ENCODE data around the gene DTNB.
"Not testable (repeated sequence)": the region's sequence is repeated elsewhere in the genome, so short reads cannot be mapped to it uniquely, and the experiment has no call there.

The DTNB gene

GRCh38 chr2:25684577-25685473 is 11.4 kb upstream of the DTNB start:
- DNase-seq (ENCODE audit: low read depth in 1 of 2, low spot score in 1 of 2) = no peak

DNA sequence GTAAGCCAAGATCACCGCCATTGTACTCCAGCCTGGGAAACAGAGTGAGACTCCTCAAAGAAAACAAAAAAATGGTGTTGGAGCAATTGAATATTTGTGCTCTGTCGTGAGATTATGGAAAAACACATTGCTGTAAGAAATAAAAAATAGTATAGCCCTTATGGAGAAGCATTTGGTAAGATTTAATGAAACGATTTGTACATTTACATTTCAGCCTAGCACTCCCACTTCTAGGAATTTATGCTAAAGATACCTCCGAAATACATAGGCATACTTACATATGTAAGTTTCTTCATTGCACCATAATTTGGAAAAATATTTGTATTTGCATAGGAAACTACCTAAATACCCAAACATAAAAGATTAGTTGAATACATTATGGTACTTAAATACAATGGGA is 8.7 kb upstream of the DTNB start:
- no peak for DNase-seq (ENCODE audit: low read depth in 1 of 2, low spot score in 1 of 2)

DNA sequence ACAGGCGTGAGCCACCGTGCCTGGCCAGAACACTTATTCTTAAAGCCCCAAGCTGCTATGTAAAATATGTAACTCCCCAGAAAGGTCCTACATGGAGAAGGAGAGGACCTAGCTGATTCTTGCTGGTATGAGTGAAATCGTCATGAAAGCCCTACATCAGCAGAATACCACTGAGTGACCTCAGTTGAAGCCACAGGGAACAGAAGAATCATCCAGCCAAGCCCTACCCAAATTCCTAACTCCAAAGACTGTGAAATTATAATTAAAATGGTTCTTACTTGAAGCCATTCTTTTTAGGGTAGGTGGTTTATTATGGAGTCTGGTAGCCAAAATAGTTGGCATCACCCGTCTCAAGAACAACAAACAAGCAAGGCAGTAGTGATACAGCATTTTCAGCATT is 4.5 kb upstream of the DTNB start:
- DNase-seq (ENCODE audit: low read depth in 1 of 2, low spot score in 1 of 2) = no peak

- no peak for DNase-seq (ENCODE audit: low read depth in 1 of 2, low spot score in 1 of 2)
Observed at GRCh38 chr2:25674077-25674362, 643 bp upstream of the DTNB start.

DNA sequence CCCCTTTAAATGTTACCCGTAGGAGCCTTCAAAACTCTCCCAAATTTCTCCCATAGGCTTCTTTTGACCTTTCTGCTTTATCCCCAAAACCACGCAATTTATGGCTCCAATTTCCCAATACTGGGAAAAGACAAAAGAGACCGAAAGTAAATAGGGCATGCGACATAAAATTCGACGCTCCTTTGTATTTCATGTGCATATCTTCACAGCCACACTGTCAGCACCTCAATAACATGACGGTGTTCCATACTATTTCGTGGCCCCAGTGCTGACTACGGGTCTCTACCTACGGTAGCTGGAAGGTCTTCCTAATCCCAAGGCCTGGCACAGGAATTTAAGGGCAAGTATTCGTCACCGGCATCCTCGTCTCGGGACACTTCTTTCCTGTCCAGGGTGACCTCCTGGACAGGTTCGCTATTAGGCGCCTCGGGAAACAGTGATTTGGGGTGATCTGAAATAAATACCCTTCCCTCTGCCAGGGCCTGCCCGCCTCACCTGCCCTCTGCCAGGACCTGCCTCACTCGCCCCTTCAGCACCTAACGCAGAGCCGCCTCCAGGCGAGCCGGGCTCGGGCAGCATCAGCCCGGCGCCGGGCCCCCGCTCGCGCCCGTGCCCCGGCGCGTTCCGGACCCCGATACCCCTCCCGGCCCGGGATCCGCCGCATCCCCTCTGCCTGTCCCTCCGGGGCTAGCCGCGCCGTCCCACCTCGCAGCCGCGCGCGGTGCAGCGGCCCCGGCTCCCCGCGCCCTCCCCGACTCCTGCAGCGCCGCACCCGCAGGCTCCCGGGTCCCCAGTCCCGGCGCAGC is 680 bp downstream of the DTNB start:
- peak; percentile 46 to 56 for DNase-seq (ENCODE audit: low read depth in 1 of 2, low spot score in 1 of 2)

DNA sequence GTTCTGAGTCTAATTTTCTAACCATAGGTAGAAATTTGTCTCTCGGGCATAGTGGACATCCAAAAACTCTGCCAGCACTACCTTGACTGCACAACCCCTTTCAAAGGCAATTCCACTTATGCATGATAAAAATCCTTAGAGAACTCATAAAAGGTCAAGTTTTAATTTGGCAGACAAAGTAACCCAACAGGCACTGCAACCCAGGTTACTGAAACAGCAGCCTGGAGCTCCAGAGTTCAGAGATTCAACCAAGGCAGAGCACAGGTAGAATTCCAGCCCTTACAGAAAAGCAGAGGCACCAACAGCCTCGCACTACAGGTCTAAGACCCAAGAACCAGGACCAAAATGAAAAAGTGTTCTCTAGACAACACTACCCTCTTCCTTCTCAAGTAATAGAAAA is 1.8 kb downstream of the DTNB start:
- no peak for DNase-seq (ENCODE audit: low read depth in 1 of 2, low spot score in 1 of 2)

GRCh38 chr2:25669520-25669919 is 3.9 kb downstream of the DTNB start:
- DNase-seq (ENCODE audit: low read depth in 1 of 2, low spot score in 1 of 2) = no peak

DNA sequence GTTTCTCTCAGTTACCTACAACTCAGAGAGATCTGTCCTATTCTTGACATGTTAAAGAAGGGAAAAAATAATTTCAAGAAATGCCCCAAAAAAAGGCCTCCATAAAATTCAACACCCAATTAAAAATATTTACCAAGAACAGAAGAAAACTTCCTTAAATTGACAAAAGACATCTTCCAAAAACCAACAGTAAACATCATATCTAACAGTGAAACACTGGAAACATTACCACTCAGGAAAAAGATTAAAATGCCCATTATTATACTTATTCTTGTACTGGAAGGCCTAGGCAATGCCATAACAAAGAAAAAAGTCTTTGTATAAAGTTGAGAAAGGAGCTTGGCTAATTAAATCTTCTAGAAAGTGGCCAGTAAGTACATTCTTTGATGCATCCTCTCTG is 7.2 kb downstream of the DTNB start:
- no peak for DNase-seq (ENCODE audit: low read depth in 1 of 2, low spot score in 1 of 2)

- DNase-seq (ENCODE audit: low read depth in 1 of 2, low spot score in 1 of 2) = not testable (repeated sequence)
Observed at GRCh38 chr2:25665429-25665828, 7.9 kb downstream of the DTNB start.

DNA sequence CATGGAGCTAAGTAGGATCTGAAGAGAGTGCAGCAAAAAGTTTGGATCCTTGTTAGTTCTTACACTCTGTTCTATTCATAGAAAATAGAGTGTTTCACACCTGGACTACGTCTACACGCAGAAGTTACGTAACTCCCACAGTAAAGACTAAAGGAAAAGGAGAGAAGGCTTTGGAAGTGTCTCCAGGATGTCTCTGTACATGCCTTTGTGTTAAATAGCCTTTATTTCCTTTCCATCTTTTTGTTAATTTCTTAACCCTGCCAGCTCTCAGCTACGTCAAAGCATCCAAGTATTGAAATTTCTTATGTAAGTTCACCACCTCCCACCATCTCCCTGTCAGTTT is 8.4 kb downstream of the DTNB start:
- DNase-seq (ENCODE audit: low read depth in 1 of 2, low spot score in 1 of 2) = no peak

- DNase-seq (ENCODE audit: low read depth in 1 of 2, low spot score in 1 of 2) = no peak
Observed at GRCh38 chr2:25664183-25664964, 9.0 kb downstream of the DTNB start.

GRCh38 chr2:25655316-25655715 is 18.1 kb downstream of the DTNB start:
- DNase-seq (ENCODE audit: low read depth in 1 of 2, low spot score in 1 of 2) = no peak

GRCh38 chr2:25654801-25655200 is 18.6 kb downstream of the DTNB start:
- DNase-seq (ENCODE audit: low read depth in 1 of 2, low spot score in 1 of 2) = no peak

GRCh38 chr2:25651782-25652455 is 21.5 kb downstream of the DTNB start:
- DNase-seq (ENCODE audit: low read depth in 1 of 2, low spot score in 1 of 2) = no peak

DNA sequence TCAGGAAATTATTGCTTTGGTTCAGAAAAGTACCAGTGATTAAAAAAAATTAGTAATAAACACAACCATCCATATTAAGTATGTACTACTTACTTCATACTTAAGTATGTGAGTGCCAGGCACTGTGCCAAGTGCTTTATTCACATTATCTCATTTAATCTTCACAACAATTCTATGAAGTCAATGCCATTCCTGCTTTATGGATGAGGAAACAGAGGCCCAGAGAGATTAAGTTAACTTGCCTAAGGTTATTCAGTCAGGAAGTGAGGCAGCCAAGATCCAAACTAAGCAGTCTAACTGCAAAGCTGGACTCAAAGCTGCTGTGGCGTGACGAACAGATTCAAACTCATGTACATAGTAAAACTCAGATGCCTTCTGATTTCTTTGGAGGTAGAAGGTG is 22.3 kb downstream of the DTNB start:
- no peak for DNase-seq (ENCODE audit: low read depth in 1 of 2, low spot score in 1 of 2)

- DNase-seq (ENCODE audit: low read depth in 1 of 2, low spot score in 1 of 2) = no peak
Observed at GRCh38 chr2:25650256-25650655, 23.1 kb downstream of the DTNB start.

- no peak for DNase-seq (ENCODE audit: low read depth in 1 of 2, low spot score in 1 of 2)
Observed at GRCh38 chr2:25649786-25650185, 23.6 kb downstream of the DTNB start.

DNA sequence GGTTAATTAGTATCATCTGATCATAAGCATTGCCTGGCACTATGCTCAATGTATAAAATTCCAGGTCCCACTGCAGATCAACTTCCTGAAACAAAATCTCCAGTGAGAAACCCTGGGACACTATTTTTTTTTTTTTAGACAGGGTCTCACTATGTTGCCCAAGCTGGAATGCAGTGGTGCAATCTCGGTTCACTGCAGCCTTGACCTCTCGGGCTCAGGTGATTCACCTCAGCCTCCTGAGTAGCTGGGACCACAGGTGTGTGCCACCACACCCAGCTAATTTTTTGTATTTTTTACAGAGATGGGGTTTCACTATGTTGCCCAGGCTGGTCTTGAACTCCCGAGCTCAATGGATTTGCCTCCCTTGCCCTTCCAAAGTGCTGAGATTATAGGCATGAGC is 31.1 kb downstream of the DTNB start:
- DNase-seq (ENCODE audit: low read depth in 1 of 2, low spot score in 1 of 2) = no peak

GRCh38 chr2:25639696-25640095 is 33.7 kb downstream of the DTNB start:
- no peak for DNase-seq (ENCODE audit: low read depth in 1 of 2, low spot score in 1 of 2)

DNA sequence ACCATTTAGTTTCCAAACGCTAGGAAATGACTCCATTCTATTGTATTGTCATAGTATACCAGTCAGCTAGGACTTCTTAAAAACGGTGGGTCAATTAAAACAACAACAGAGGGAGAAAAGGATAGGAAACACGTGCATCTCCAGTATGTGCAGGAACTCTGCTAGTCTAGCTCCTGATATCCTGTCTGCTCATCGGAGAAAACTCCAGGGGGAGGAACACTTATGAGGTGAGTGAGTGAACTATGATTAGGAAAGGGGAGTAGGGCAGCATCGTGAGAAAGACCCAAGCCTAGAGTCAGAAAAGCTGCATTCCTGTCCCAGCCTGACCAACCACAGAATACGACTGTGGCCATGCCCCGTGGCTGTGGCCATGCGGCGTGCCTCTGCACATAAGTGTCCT is 34.2 kb downstream of the DTNB start:
- DNase-seq (ENCODE audit: low read depth in 1 of 2, low spot score in 1 of 2) = no peak

DNA sequence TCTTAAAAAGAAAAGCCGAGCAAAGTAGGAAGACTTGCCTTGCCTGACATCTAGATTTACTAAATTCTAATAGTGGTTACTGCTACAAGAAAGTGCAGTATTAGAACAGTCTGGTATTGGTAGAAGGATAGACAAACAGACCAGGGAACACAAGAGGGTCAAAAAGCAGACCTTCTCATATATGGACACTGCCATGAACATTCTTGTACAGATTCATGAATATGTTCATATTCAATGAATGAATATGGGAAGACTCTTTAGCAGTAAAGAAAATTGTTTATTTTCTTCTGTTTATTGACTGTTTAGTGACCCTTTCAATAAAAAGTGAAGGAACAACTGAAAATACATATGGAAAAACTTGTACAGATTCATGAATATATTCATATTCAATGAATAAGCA is 37.6 kb downstream of the DTNB start:
- no peak for DNase-seq (ENCODE audit: low read depth in 1 of 2, low spot score in 1 of 2)
